ENCODE results near the gene PCDHA3.

PCDHA3 gene

GRCh38 chr5:140800816-140801493, at the start of gene PCDHA3:
TSS of gene PCDHA3 (plus strand) at chr5:140801057.
- ChIA-PET CTCF (no interaction called here), POLR2A (no interaction called here)
- no peak for DNase-seq (ENCODE audit: extremely low spot score)
- TF ChIP-seq FOXK2 (IDR thresholded peaks at IDR 0.05), result no peak
- TF ChIP-seq BHLHE40 (IDR thresholded peaks at IDR 0.05; ENCODE audit: borderline replicate concordance), result no peak
- no peak for TF ChIP-seq TARDBP (IDR thresholded peaks at IDR 0.05)
- no peak for TF ChIP-seq FOXA1 (IDR thresholded peaks at IDR 0.05)
- no peak for TF ChIP-seq L3MBTL2 (conservative IDR thresholded peaks at IDR 0.05)
- TF ChIP-seq SP1 (IDR thresholded peaks at IDR 0.05), result no peak
- TF ChIP-seq CTBP1 (IDR thresholded peaks at IDR 0.05; ENCODE audit: borderline replicate concordance), result no peak
- TF ChIP-seq PKNOX1 (IDR thresholded peaks at IDR 0.05), result no peak
- TF ChIP-seq ELF4 (IDR thresholded peaks at IDR 0.05), result no peak
- TF ChIP-seq LEF1 (IDR thresholded peaks at IDR 0.05; ENCODE audit: borderline replicate concordance), result no peak
- no peak for TF ChIP-seq NFRKB (IDR thresholded peaks at IDR 0.05)
- no peak for TF ChIP-seq SUZ12 (IDR thresholded peaks at IDR 0.05)
- no peak for TF ChIP-seq ARNT (IDR thresholded peaks at IDR 0.05)
- TF ChIP-seq HDGF (IDR thresholded peaks at IDR 0.05; ENCODE audit: borderline replicate concordance), result no peak
- TF ChIP-seq FOXM1 (IDR thresholded peaks at IDR 0.05; ENCODE audit: borderline replicate concordance), result no peak
- no peak for TF ChIP-seq ZNF384 (IDR thresholded peaks at IDR 0.05)

- ChIA-PET CTCF (no interaction called here), POLR2A (no interaction called here)
- TF ChIP-seq ZNF384 (IDR thresholded peaks at IDR 0.05) (no peak), FOXA1 (IDR thresholded peaks at IDR 0.05) (no peak), NFRKB (IDR thresholded peaks at IDR 0.05) (no peak), L3MBTL2 (conservative IDR thresholded peaks at IDR 0.05) (no peak), SUZ12 (IDR thresholded peaks at IDR 0.05) (no peak), ARNT (IDR thresholded peaks at IDR 0.05) (no peak), LEF1 (IDR thresholded peaks at IDR 0.05; ENCODE audit: borderline replicate concordance) (no peak), SP1 (IDR thresholded peaks at IDR 0.05) (no peak), PKNOX1 (IDR thresholded peaks at IDR 0.05) (no peak), TARDBP (IDR thresholded peaks at IDR 0.05) (no peak), CTBP1 (IDR thresholded peaks at IDR 0.05; ENCODE audit: borderline replicate concordance) (no peak), ELF4 (IDR thresholded peaks at IDR 0.05) (no peak), FOXK2 (IDR thresholded peaks at IDR 0.05) (no peak), BHLHE40 (IDR thresholded peaks at IDR 0.05; ENCODE audit: borderline replicate concordance) (no peak), HDGF (IDR thresholded peaks at IDR 0.05; ENCODE audit: borderline replicate concordance) (no peak)
- DNase-seq (ENCODE audit: extremely low spot score), result no peak
Observed at GRCh38 chr5:140753561-140753960, 47.3 kb upstream of the PCDHA3 start.

GRCh38 chr5:140764177-140764973, 36.5 kb upstream of the PCDHA3 start:
- POLR2A ChIA-PET, result no interaction called here
- DNase-seq (ENCODE audit: extremely low spot score), result no peak
- CTCF ChIA-PET, result no interaction called here
- TF ChIP-seq FOXK2 (IDR thresholded peaks at IDR 0.05), result no peak
- TF ChIP-seq ARNT (IDR thresholded peaks at IDR 0.05), result no peak
- no peak for TF ChIP-seq ZNF384 (IDR thresholded peaks at IDR 0.05)
- no peak for TF ChIP-seq SUZ12 (IDR thresholded peaks at IDR 0.05)
- TF ChIP-seq LEF1 (IDR thresholded peaks at IDR 0.05; ENCODE audit: borderline replicate concordance), result no peak
- no peak for TF ChIP-seq PKNOX1 (IDR thresholded peaks at IDR 0.05)
- TF ChIP-seq ELF4 (IDR thresholded peaks at IDR 0.05), result no peak
- no peak for TF ChIP-seq BHLHE40 (IDR thresholded peaks at IDR 0.05; ENCODE audit: borderline replicate concordance)

- ChIA-PET CTCF (no interaction called here), POLR2A (no interaction called here)
- no peak for TF ChIP-seq NFRKB (IDR thresholded peaks at IDR 0.05)
- DNase-seq (ENCODE audit: extremely low spot score), result no peak
Observed at GRCh38 chr5:140767444-140767843, 33.4 kb upstream of the PCDHA3 start.

- no peak for DNase-seq (ENCODE audit: extremely low spot score)
- ChIA-PET CTCF (no interaction called here), POLR2A (no interaction called here)
- TF ChIP-seq L3MBTL2 (conservative IDR thresholded peaks at IDR 0.05), result no peak
- no peak for TF ChIP-seq ARNT (IDR thresholded peaks at IDR 0.05)
- no peak for TF ChIP-seq HDGF (IDR thresholded peaks at IDR 0.05; ENCODE audit: borderline replicate concordance)
- TF ChIP-seq ELF4 (IDR thresholded peaks at IDR 0.05), result no peak
- TF ChIP-seq BHLHE40 (IDR thresholded peaks at IDR 0.05; ENCODE audit: borderline replicate concordance), result no peak
- TF ChIP-seq FOXK2 (IDR thresholded peaks at IDR 0.05), result no peak
- TF ChIP-seq PKNOX1 (IDR thresholded peaks at IDR 0.05), result no peak
- no peak for TF ChIP-seq CTBP1 (IDR thresholded peaks at IDR 0.05; ENCODE audit: borderline replicate concordance)
- no peak for TF ChIP-seq FOXA1 (IDR thresholded peaks at IDR 0.05)
- no peak for TF ChIP-seq LEF1 (IDR thresholded peaks at IDR 0.05; ENCODE audit: borderline replicate concordance)
- TF ChIP-seq NFRKB (IDR thresholded peaks at IDR 0.05), result no peak
- TF ChIP-seq FOXM1 (IDR thresholded peaks at IDR 0.05; ENCODE audit: borderline replicate concordance), result no peak
- no peak for TF ChIP-seq SP1 (IDR thresholded peaks at IDR 0.05)
- no peak for TF ChIP-seq TARDBP (IDR thresholded peaks at IDR 0.05)
- no peak for TF ChIP-seq ZNF384 (IDR thresholded peaks at IDR 0.05)
- TF ChIP-seq SUZ12 (IDR thresholded peaks at IDR 0.05), result no peak
Observed at GRCh38 chr5:140780512-140780911, 20.3 kb upstream of the PCDHA3 start.

Measured in HEK293T (cell line).